Putamen (tissue), 1 donor: ENCODE data around the gene XRCC1.
A peak's percentile ranks its signal among the peaks of the same experiment; 100 is the strongest.
"Not testable (repeated sequence)": the region's sequence is repeated elsewhere in the genome, so short reads cannot be mapped to it uniquely, and the experiment has no call there.

ENCODE experiments used
- DNase-seq: peaks from one replicate; pipeline ENCODE4 v3.0.0-alpha.2; 2016; ENCODE audit warnings: low spot score

XRCC1 gene

DNA sequence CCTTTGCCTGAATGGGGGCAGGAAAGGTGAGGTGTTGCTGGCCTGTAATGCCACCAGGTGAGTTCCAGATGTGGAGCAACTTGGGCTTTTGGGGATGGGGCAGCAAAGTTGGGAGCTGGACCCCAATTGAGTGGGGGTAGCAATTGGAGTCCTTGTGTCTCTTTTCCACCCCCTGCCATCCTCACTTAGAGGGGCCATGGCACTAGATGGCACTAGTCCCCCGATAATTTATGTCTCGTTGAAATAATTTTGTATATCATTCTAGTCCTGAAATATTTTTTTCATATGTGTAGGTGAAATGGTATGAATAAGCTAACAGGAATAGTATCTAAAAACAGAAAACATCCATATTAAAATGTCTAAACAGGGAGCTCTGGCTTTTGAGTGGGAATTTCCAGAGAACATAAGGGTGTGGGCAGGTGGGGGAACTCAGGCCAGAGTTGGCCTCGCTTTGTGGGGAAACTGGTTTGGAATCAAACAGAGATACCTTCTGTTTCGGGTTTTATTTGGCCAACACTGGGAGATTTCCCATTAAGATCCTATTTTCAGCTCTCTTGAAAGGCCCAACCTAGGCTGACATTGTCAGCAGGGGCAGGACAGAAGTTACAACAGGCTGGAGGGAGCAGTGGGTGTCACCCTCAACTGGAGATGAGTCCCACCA lies 24.4 kb upstream of the XRCC1 start:
- DNase-seq, result no peak

DNA sequence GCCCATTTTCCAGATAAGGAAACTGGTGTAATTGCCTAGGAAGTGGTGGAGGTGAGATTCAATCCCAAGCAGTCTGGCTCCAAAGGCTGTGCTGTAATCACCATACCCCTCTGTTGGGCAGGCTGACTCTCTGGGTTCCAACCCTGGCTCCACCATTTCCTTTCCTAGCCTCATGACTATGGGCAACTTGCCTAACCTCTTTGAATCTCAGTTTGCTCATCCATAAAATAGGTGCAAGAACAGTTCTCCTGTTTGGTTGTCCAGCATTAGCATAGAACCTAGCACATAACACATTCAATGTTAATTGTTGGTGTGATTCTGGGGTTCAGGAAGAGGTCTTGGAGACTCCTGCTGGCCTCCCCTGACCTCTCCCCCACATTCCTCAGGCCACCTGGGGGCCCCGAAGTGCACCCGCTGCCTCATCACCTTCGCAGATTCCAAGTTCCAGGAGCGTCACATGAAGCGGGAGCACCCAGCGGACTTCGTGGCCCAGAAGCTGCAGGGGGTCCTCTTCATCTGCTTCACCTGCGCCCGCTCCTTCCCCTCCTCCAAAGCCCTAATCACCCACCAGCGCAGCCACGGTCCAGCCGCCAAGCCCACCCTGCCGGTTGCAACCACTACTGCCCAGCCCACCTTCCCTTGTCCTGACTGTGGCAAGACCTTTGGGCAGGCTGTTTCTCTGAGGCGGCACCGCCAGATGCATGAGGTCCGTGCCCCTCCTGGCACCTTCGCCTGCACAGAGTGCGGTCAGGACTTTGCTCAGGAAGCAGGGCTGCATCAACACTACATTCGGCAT lies 23.3 kb upstream of the XRCC1 start:
- no peak for DNase-seq

DNA sequence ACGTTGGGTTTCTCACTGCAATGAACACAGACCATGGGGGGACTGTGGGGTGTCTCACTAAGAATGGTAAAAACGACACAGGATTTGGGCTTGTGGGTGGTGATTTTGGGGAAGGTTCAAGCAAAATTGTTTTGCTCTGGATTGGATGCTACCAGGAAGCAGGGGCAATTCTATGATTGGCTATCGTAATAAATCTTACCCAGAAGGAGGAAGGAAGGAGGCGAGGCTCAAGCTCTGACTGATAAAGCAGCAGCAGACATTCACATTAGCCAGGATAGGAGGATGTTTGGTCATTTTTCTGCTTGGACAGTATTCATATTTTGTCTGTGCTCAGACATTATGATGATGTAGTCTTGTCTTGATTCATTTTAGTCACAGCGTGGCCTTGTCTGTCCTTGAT lies 22.5 kb upstream of the XRCC1 start:
- no peak for DNase-seq

DNA sequence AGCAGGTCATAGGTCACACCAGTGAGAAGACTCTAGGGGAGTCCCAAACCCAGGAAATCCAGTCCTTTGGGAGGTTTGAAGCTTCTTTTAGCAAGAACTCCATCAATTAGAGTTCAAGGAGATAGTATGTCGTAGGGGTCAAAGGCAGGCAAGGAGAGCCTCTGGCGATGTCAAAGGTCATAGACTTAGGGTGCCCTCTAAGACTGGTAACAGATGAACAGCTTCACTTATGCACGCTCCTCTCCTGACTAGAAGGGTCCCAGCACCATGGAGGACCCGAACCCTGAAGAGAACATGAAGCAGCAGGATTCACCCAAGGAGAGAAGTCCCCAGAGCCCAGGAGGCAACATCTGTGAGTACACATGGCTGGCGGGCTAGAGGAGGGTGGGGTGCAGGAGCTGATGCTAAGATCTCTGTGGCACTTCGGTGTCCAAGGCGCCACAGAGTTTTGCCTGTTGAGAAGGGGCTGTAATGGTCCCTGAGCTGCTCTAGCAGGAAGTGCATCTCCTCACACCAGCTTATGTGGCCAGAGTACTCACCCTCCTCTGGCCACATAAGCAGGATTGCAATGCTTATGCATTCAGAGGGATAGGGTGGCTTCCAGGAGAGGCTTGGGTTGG lies 21.6 kb upstream of the XRCC1 start:
- no peak for DNase-seq

DNA sequence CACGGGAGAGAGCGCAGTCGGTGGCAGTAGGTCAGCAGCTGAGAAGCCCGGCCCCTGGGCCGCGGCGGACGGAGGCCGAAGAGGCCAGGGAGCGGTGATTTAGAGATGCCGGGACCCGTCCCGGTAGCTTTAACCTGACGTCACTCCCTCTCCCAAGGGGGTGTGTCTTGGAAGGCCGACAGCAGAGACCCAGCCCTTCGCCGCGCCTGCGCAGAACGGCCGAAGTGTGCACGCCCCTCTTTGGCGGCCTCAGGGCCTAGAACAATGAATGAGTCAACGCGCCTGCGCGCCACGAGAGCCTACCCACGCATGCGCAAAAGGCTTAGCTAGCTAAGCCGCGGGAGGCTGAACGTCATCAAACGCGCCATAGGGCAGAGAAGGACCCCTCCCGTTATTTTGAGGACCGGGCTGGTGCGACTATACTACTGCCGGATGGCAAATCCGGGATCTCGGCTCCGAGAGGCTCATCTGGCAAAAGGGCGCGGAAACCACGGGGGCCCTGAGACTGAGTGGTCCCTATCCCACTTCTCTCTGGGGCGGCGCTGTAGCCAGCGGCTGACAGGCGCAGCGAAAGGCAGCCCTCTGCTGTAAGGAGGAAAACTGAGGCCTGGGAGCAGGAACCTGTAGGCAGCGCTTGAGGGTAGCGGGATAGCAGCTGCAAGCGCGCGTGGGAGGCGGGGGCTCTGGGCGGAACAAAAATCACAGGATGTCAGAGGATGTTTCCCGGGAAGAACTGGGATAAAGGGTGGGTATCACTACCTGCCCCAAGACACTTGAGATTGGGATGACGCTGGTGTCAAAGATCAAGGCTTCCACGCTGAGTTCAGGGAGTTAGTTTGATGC lies 20.9 kb upstream of the XRCC1 start, which contains the start of the genes IRGQ and ZNF576:
Gene IRGQ (minus strand): TSS at position 136 of the 843 bp plus-strand sequence. CDS start 796 bp downstream, outside the sequence.
Gene ZNF576 (plus strand): TSS at position 597 of the 843 bp plus-strand sequence. CDS start 514 bp downstream, outside the sequence.
- peak; percentile 99 for DNase-seq

DNA sequence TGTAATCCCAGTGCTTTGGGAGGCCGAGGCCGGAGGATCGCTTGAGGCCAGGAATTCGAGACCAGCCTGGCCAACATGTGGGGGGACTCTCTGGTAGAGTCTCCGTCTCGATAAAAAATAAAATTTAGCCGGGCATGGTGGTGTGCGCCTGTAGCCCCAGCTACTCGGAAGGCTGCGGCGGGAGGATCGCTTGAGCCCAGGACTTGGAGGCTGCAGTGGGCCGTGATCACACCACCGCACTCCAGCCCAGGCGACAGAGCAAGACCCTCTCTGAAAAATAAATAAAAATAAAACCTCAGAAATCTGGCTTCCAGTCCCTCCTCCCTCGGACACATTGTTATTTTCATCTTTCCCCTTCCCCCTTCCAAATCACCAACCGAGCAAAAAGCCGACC lies 20.3 kb upstream of the XRCC1 start:
- DNase-seq, result no peak

DNA sequence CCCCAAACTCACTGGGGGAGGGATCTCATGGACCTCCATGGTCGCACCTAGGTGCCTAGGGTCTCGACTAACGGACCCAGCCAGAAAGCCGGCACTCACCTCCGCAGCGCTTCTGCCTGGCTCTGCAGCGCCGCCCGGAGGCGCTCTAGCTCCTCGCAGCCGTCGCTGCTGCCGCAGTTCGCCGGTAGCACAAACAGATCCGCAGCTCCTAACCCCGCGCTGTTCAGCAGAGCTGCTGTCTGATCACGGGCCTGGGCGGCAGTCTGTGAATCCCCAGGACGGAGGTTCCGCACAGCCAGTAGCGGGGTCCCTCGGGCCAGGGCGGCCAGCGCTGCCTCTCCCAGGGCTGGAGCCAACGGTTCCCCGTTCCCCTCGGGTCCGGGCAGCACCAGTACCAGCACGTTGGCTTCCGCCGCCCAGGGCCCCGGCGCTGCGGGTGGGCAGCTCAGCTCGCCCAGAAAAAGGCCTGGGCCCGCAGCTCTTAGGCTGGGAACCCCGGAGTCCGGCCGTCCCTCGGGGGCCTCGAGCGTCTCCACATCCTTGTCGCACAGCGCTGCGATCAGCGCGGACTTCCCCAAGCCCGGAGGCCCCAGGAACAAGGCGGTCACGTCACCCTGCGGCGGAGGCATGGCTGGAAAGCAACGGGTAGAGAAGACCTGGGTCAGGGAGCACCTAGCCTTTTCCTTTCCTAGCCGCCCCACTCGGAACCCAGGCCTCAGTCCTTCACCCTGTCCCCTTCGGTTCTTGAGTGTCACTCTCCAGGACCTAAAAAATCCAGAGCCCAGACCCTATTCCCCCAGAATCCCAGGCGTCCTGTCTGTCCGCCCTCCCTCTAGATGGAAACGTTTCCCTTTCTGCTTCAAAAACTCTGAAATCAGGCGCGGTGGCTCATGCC lies 19.6 kb upstream of the XRCC1 start:
- DNase-seq, result peak; percentile 47

DNA sequence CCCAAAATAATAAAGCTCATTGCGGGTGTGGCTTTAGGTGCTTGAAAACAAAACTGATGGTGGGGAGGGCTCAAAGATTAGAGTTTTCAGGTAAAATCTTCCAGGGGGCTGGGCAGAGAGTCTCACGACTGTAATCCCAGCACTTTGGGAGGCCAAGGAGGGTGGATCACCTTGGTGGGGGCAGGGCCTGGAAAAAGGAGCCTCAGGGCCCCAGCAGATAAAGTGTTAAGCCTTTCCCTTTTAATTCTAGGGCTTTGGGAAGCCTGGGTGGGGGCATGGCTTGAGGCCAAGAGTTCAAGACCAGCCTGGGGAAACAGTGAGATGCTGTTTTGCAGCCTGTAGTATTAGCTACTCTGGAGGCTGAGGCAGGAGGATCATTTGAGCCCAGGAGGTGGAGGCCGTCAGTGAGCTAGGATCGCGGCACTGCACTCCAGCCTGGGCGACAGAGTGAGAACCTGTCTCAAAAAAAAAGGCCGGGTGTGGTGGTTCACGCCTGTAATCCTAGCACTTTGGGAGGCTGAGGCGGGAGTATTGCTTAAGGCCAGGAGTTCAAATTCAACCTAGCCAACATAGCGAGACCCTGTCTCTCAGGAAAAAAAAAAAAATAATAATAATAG lies 18.9 kb upstream of the XRCC1 start:
- no peak for DNase-seq

DNA sequence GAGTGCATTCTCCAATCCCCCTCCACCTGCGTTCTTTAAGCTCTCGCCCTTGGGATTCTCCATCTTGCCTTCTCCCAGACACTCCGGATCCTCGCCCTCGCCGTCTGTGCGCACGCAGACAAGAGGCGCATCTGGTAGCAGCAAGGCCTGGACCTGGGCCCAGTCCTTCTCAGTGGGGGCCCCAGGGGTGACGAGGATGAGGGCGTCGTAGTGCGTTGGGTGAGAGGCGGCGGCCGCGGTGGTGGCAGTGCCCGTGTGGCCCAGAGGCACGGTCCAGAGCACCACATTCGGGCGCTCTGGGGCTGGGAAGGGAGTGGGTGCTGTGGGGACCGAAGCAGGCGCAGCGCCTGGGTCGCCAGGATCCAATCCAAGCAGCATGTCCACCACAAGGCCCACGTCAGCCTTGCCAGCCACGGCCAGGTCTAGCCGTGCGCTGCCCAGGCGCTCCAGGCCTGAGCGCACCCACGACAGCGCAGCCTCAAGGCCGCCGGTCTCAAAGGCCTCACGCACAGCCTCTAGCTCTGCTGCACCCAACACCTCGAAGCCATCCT lies 17.5 kb upstream of the XRCC1 start:
- DNase-seq, result no peak

DNA sequence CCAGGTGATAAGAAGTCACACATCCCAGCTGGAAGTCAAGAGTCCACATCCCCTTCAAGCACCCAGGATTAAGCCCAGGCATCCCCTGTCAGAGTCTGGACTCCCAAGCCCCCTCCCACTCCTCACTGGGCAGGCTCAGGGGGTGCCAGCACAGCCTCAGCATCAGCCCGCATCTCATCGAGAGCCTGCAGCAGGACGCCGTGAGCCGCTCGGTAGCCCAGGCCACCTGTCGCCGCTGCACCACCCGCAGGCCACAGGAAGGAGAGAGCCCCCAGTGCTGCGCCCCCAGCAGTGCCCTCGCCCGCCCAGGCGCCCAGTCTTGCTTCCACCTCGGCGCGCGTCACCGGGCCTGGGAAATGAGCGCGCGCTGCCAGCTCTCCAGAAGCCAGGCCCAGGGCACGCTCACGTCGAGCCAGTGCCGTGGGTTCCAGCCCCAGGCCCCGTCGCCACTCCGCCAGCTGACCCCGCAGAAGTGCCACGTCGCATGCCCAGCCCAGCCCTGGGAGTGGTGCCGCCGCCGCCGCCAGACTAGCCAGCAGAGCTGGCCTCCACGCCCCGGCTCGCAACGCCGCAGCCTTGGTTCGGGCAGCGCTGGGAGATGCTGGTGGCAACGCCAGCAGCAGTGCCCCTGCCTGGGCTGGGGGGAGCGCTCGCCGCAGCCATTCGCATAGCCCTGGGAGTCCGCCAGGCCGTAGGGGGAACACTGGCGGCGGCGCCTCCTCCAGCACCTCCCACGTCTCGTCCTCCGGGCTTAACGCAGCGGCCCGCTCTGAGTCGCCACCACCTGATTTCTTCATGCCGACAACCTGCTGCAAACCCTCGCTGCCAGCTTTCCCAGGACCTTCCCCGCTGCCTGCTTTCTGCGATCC lies 16.8 kb upstream of the XRCC1 start:
- DNase-seq, result no peak

DNA sequence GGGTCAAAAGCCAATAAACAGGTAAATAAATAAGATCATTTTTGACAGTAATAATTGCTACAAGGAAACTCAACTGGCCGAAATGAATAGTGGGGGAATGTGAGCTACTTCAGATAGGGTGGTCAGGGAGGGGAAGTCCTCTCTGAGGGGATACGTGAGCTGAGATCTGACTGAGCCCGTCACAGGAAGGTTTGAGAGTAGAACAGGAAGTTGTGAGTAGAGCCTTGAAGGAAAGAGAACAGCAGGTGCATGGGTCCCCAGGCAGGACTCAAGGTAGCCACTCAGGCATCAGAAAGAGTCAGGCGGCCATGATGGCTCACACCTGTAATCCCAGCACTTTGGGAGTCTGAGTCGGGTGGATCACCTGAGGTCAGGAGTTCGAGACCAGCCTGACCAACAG lies 14.4 kb upstream of the XRCC1 start:
- no peak for DNase-seq

DNA sequence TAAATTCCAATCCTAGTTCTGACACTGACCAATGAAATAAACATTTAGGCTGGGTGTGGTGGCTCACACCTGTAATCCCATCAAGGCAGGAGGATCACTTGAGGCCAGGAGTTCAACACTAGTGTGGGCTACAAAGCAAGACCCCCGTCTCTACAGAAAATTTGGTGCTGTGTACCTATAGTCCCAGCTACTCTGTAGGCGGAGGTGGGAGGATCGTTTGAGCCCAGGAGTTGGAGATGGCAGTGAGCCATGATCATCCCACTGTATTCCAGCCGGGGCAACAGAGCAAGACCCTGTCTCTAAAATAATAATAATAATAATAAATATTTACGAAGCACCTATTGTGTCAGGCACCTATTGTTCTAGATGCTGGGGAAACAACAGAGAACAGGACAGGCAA lies 13.9 kb upstream of the XRCC1 start:
- no peak for DNase-seq

DNA sequence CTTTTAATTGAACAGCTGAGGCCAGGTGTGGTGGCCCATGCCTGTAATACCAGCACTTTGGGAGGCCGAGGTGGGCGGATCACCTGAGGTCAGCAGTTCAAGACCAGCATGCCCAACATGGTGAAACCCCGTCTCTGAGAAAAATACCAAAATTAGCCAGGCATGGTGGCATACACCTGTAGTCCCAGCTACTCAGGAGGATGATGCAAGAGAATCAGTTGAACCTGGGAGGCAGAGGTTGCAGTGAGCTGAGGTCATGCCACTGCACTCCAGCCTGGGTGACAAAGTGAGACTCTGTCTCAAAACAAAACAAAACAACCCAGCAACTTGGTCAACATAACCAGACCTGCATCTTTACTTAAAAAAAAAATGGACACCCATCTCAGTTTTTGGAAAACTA lies 11.7 kb upstream of the XRCC1 start:
- not testable (repeated sequence) for DNase-seq

DNA sequence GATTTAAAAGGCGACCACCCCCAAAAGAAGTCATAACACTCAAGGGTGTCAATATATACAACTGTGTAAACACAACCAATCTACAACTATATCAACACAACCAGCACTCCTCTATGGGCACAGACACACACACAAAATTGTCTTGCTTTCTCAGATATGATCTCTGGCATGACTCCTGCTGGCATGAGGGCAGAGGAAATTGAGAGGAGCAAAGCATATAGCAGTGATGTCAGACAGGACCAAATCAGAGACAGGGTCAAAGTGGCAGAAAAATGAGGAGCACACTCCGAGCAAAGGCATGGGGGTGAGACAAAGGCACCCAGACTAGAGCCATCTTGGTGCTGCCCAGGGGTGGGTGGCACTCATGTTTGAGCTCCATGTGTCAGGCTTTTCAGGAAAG lies 11.0 kb upstream of the XRCC1 start:
- DNase-seq, result no peak

DNA sequence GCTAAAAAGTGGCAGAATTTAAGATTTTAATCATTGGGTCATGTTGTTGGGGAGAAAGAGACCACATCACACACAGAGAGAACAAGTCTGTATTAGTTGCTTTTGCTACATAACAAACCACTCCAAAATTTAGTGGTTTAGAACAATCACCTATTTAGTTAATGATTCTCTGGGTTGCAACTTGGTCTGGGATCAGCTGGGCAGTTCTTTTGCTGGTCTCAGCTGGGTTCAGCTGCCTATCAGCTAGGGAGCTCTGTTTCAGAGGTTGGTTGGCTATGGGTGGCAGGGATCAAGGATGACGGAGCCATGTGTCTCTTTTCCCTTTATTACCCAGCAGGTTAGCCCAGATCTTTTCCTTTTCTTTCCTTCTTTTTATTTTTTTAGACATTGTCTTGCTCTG lies 9.2 kb upstream of the XRCC1 start:
- DNase-seq, result no peak

DNA sequence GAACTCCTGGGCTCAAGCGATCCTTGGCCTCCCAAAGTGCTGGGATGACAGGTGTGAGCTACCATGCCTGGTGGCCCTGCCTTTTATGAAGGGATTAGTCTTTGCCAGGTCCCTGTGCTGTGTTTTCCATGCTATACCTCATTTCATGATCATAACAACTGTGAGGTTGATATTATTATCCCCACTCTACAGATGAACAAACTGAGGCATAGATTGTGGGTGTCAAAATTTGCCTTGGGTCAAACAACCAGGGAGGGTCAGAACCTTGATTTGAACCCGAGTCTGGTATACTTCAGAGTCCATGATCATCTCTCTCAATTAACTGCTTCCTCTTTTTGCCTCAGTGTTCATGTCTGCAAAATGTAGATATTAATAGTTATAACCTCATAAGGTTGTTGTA lies 7.2 kb upstream of the XRCC1 start:
- DNase-seq, result no peak

DNA sequence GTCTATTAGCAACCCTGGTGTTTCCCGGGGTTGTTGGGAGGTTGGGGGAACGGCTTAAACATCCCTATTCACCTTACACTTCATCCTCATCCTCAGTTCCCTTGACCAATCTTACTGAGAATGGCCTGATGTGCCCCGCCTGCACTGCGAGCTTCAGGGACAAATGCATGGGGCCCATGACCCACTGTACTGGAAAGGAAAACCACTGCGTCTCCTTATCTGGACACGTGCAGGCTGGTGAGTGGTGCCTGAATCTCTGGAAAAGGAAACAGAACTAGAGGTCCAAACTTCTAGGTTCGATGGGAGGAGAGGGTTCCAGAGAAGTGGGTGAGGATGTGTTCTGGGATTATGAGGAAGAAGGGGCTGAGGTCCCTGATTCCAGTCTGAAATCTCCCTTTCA lies 6.1 kb upstream of the XRCC1 start:
- DNase-seq, result no peak

DNA sequence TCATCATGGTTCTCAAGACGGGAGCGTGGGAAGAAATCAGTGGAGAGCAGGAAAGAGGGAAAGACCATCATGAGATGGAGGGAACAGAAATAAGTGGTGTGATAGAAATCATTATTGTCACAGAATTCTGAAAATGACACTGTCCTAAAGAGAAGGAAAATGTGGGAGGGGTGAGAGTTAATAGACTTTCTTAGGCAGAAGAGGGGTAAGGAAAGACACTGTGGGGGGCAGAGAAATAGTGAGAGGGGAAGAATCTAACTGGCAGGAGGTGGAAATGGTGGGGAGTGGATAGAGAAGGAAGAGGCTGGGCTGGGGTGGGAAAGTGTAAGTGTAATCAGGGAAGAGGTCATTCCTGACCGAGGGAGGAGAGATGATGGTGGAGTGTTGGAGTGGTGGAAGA lies 3.5 kb upstream of the XRCC1 start:
- no peak for DNase-seq
